Large intestine (tissue), 3 donors: Measurements from ENCODE around the gene CYP24A1. TPM values are rescaled to one million over a fixed set of nuclear protein-coding genes. Genes with fewer than 3 reads are reported as not detected.

Experiments
- DNase-seq, 2 donors: peaks; one replicate each; pipeline versions ENCODE4 v3.0.0 to v3.0.0-alpha.2; 2013
- H3K27ac ChIP-seq: one replicate; pipeline ENCODE4 v1.5.1; 2013; ENCODE audit warnings: low read length
- H3K27me3 ChIP-seq: 2 replicates; pipeline ENCODE4 v1.6.1; 2013; ENCODE audit warnings: low read length; ENCODE audit not compliant: control insufficient read depth, insufficient read depth
- H3K36me3 ChIP-seq: 2 replicates; pipeline ENCODE4 v1.6.1; 2013; ENCODE audit warnings: low read length; ENCODE audit not compliant: control insufficient read depth, insufficient read depth
- H3K4me1 ChIP-seq: one replicate; pipeline ENCODE4 v1.6.1; 2013; ENCODE audit warnings: low read length; ENCODE audit not compliant: control insufficient read depth, insufficient read depth
- H3K4me3 ChIP-seq: one replicate; pipeline ENCODE4 v1.5.1; 2013; ENCODE audit warnings: low read length
- H3K9me3 ChIP-seq: one replicate; pipeline ENCODE4 v1.6.1; 2013; ENCODE audit warnings: mild to moderate bottlenecking, low read depth, low read length, moderate library complexity; ENCODE audit not compliant: control insufficient read depth
- WGBS: methylation state at CpG from one replicate; pipeline ENCODE4 v1.1.5; 2013; ENCODE audit warnings: low lambda C conversion rate; ENCODE audit not compliant: insufficient coverage; 5-methylcytosine and 5-hydroxymethylcytosine counted together
- polyA plus RNA-seq: library from polyadenylated mRNA; unstranded; fragments of 120-200 nt; gene quantifications from one replicate; pipeline ENCODE4 v1.2.1, GENCODE V29; 2013

CYP24A1 gene
- polyA plus RNA-seq, 1 donor: not detected

GRCh38 chr20:54174457-54175175, 830 bp upstream of the CYP24A1 start:
- Histone ChIP-seq H3K27ac (no peak overlapping the region), H3K27me3 (peaks cover 73% of the 10 kb centered on the region), H3K9me3 (peaks cover 6% of the 10 kb centered on the region), H3K36me3 (no peaks in the 10 kb centered on the region), H3K4me3 (no peak overlapping the region), H3K4me1 (no peaks in the 10 kb centered on the region)
- no CpG with 5 or more reads among the region's 18 CpGs for WGBS
- no peak for DNase-seq

DNA sequence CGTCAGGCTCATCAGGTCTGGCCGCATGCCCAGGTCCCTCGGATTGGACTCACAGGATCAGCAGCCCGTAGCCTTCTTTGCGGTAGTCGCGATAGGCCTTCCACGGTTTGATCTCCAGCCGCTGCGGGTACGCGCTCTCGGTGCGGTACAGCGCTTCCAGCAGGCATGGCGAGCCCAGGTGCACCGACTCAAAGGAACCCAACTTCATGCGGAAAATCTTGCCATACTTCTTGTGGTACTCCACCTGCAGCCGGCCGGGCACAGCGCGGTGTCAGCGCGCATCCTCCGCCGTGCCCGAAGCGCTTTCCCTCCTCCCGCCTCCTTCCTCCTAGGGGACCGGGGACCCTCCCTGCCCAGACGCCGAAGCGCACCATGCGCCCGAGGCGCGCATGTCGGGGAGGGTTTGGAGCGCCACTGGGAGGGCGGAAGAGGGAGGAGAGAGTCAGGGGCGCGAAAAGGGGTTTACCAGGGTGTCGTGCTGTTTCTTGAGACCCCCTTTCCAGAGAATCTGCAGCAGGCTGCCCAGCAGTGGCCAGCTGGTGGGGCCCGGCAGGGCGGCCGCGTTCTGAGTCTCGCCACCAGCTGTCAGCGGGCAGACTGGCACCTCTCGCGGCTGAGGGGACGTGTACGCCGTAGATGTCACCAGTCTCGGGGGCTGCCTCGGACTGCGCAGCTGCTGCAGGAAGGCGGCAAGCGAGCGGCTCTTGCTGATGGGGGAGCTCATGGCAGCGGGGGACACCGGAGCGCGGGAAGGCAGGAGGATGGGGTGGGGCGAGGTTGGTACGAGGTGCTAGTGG, 732 bp downstream of the CYP24A1 start:
- Histone ChIP-seq H3K27me3 (peaks cover 83% of the 10 kb centered on the region), H3K9me3 (peaks cover 6% of the 10 kb centered on the region), H3K4me1 (no peaks in the 10 kb centered on the region), H3K36me3 (no peaks in the 10 kb centered on the region), H3K4me3 (no peak overlapping the region), H3K27ac (no peak overlapping the region)
- DNase-seq: peak in 1 of 2 donors; percentile 32
- no CpG with 5 or more reads among the region's 66 CpGs for WGBS

DNA sequence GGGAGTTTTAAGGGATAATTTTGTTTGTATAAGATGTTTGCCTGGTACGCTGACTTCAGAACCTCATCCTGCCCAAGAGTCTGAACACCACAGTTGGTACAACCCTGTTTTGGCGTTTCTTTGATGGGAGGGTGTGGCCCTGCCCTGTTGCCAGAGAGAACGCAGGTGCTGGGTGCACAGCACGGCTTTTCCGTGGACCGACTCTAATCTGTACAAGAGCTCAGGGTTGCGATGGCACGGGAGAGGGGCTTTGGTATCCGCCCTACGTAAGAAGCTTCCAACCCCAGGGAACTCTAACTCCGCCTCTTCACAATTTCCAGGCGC, 1.3 kb downstream of the CYP24A1 start:
- no peaks in the 10 kb centered on the region for H3K4me1 ChIP-seq
- WGBS: no CpG with 5 or more reads among the region's 12 CpGs
- H3K36me3 ChIP-seq: no peaks in the 10 kb centered on the region
- no peak overlapping the region for H3K27ac ChIP-seq
- H3K4me3 ChIP-seq: no peak overlapping the region
- peak in 1 of 2 donors; percentile 27 for DNase-seq
- H3K9me3 ChIP-seq: peaks cover 6% of the 10 kb centered on the region
- H3K27me3 ChIP-seq: peaks cover 85% of the 10 kb centered on the region

GRCh38 chr20:54170963-54171362, 2.8 kb downstream of the CYP24A1 start:
- Histone ChIP-seq H3K27ac (no peak overlapping the region), H3K4me1 (no peaks in the 10 kb centered on the region), H3K9me3 (peaks cover 6% of the 10 kb centered on the region), H3K36me3 (no peaks in the 10 kb centered on the region), H3K4me3 (no peak overlapping the region), H3K27me3 (peaks cover 82% of the 10 kb centered on the region)
- 71% methylated on average over 2 of the region's 3 CpGs for WGBS
- DNase-seq: no peak

- Histone ChIP-seq H3K27ac (no peak overlapping the region), H3K9me3 (peaks cover 6% of the 10 kb centered on the region), H3K4me3 (no peak overlapping the region), H3K27me3 (peaks cover 79% of the 10 kb centered on the region), H3K4me1 (no peaks in the 10 kb centered on the region), H3K36me3 (no peaks in the 10 kb centered on the region)
- no CpG with 5 or more reads among the region's 4 CpGs for WGBS
- no peak for DNase-seq
Measured at GRCh38 chr20:54170026-54170471, 3.7 kb downstream of the CYP24A1 start.

DNA sequence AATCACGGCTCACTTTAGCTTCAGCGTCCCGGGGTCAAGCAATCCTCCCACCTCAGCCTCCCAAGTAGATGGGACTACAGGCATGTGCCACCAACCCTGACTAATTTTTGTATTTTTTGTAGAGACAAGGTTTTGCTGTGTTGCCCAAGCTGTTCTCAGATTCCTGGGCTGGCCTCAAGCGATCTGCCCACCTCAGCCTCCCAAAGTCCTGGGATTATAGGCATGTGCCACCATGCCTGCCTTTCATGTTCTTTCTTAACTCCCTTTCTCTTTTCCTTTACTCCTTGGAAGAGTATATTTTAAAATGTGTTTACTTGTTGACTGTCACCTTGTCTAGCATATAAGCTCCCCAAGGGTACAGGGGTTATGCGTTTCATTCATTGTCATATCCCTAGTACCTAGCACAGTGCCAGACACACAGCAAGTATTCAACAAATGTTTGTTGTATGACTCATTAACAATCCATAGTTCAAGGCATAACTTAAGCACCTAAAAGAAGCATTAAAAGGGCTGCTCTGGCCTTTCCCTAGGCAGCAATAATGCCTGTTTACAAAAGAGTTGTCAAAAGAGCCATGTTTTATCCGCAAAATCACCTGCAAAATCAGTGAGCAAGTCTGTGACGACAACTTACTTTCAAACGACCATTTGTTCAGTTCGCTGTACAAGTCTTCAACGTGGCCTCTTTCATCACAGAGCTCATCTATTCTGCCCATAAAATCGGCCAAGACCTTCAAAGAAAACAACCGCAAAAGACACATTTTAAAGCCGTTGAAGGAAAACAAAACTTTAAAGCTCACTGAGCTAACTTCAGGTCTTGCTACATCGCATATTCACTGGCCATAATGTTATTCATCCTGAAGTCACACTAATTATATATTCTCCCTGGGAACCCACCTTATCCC, 4.6 kb downstream of the CYP24A1 start:
- no peaks in the 10 kb centered on the region for H3K36me3 ChIP-seq
- no peak overlapping the region for H3K4me3 ChIP-seq
- 75% methylated on average over 6 of the region's 14 CpGs for WGBS
- peaks cover 73% of the 10 kb centered on the region for H3K27me3 ChIP-seq
- DNase-seq: no peak
- peaks cover 6% of the 10 kb centered on the region for H3K9me3 ChIP-seq
- H3K4me1 ChIP-seq: no peaks in the 10 kb centered on the region
- no peak overlapping the region for H3K27ac ChIP-seq

DNA sequence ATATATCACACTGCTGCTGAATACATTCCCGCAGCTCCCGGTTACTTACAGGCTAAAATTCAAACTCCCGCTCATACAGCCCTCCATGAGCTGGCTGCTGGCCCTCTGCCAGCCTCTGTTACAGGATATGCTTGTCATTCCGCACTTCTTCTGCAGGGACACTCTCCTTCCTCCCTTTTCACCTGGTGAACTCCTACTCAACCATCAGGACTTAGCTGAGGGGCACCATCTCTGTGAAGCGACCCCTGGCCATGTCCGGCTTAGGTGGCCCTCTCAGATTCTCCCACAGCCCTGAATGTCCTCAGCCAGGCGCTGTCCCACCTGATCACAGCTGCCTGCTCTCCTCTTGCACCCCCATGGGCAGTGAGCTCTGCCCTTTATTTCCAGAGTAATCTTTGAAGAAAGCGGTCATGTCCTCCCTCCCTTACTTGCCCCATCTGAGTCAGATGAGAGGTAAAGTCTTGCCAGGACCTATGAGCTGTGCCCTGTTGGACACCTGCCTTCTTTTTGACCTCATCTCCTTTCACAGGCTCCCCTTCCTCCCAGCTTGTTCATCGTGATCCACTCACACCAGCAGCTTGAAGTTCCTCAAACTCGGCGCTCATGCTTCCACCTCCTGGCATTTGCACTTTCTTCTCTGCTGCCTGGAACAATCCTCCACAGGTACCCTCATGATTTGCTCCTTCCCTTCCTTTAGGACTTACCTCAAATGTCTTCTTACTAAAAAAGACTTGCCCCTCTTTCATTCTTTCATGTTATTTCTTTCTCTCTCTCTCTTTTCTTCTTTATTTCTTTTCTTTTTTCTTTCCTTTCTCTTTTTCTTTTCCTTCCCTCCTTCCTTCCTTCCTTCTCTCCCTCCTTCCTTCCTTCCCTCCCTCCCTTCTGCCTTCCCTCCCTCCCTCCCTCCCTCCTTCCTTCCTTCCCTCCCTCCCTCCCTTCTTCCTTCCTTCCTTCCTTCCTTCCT, 5.6 kb downstream of the CYP24A1 start:
- WGBS: 58% methylated on average over 3 of the region's 11 CpGs
- peaks cover 3% of the 10 kb centered on the region for H3K9me3 ChIP-seq
- H3K4me3 ChIP-seq: no peak overlapping the region
- DNase-seq: no peak
- no peak overlapping the region for H3K27ac ChIP-seq
- H3K4me1 ChIP-seq: no peaks in the 10 kb centered on the region
- H3K27me3 ChIP-seq: peaks cover 65% of the 10 kb centered on the region
- no peaks in the 10 kb centered on the region for H3K36me3 ChIP-seq

- Histone ChIP-seq H3K4me3 (no peak overlapping the region), H3K36me3 (no peaks in the 10 kb centered on the region), H3K4me1 (no peaks in the 10 kb centered on the region), H3K9me3 (no peaks in the 10 kb centered on the region), H3K27me3 (peaks cover 54% of the 10 kb centered on the region), H3K27ac (no peak overlapping the region)
- DNase-seq: no peak
- no CpG with 5 or more reads among the region's 7 CpGs for WGBS
Measured at GRCh38 chr20:54166987-54167662, 6.7 kb downstream of the CYP24A1 start.

- Histone ChIP-seq H3K9me3 (no peaks in the 10 kb centered on the region), H3K4me1 (no peaks in the 10 kb centered on the region), H3K27me3 (peaks cover 43% of the 10 kb centered on the region), H3K36me3 (no peaks in the 10 kb centered on the region), H3K27ac (no peak overlapping the region), H3K4me3 (no peak overlapping the region)
- 80% methylated on average over 1 of the region's 2 CpGs for WGBS
- no peak for DNase-seq
Measured at GRCh38 chr20:54165803-54166202, 8.0 kb downstream of the CYP24A1 start.
